ENCODE data around the gene ETFBKMT. TPM values are rescaled to one million over a fixed set of nuclear protein-coding genes. Genes with fewer than 3 reads are reported as not detected.

ETFBKMT gene
- total RNA-seq = 2.5 and 3.1 TPM in 2 replicates

GRCh38 chr12:31659087-31659942, at the start of gene ETFBKMT:
Gene ETFBKMT (plus strand): TSS chr12:31659688. CDS start chr12:31661954, 2,266 bp downstream.

Other genes with a start within 250 kb of the ETFBKMT start
- 9.0 and 17.8 TPM in 2 replicates for gene DENND5B, start 68.6 kb upstream of the ETFBKMT start, total RNA-seq
- 8.6 and 13.2 TPM in 2 replicates for gene AMN1, start 69.3 kb downstream of the ETFBKMT start, total RNA-seq